Measurements from ENCODE around the gene KLHL18. TPM values are rescaled to one million over a fixed set of nuclear protein-coding genes. Genes with fewer than 3 reads are reported as not detected.

Gene KLHL18
- polyA plus RNA-seq, 1 experiment, result 25.5 TPM

DNA sequence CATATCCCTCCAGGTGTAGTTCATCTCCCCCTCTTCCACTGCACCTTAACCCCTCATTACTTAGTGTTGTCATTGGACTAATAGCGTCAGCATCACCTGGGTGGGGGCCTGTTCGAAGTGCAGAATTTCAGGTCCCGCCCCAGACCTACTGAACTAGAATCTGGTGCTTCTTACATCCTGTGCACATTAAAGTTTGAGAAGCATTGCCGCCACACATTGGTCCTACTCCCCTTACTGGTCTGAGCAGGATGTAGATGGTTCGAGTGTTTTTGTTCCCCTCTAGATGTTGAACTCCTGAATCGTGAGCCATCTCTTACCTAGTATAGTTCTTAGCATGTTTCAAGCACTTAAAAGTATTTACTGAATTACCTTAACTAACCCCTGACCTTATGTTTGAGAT, 13.2 kb downstream of the KLHL18 start:
- ChIA-PET CTCF (no interaction called here), POLR2A (no interaction called here)
- Histone ChIP-seq H3K27me3 (ENCODE audit: control insufficient read depth, insufficient read depth, low read length) (no peaks in the 10 kb centered on the region), H3K4me3 (ENCODE audit: low read depth, low read length) (no peak overlapping the region), H3K36me3 (ENCODE audit: control insufficient read depth, insufficient read depth, low read length) (no peaks in the 10 kb centered on the region)
- DNase-seq (ENCODE audit: low read depth), result no peak
- TF ChIP-seq, protein P1, sequence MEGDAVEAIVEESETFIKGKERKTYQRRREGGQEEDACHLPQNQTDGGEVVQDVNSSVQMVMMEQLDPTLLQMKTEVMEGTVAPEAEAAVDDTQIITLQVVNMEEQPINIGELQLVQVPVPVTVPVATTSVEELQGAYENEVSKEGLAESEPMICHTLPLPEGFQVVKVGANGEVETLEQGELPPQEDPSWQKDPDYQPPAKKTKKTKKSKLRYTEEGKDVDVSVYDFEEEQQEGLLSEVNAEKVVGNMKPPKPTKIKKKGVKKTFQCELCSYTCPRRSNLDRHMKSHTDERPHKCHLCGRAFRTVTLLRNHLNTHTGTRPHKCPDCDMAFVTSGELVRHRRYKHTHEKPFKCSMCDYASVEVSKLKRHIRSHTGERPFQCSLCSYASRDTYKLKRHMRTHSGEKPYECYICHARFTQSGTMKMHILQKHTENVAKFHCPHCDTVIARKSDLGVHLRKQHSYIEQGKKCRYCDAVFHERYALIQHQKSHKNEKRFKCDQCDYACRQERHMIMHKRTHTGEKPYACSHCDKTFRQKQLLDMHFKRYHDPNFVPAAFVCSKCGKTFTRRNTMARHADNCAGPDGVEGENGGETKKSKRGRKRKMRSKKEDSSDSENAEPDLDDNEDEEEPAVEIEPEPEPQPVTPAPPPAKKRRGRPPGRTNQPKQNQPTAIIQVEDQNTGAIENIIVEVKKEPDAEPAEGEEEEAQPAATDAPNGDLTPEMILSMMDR (IDR thresholded peaks at IDR 0.05; ENCODE audit: insufficient read depth, low read depth, low read length), result no peak

DNA sequence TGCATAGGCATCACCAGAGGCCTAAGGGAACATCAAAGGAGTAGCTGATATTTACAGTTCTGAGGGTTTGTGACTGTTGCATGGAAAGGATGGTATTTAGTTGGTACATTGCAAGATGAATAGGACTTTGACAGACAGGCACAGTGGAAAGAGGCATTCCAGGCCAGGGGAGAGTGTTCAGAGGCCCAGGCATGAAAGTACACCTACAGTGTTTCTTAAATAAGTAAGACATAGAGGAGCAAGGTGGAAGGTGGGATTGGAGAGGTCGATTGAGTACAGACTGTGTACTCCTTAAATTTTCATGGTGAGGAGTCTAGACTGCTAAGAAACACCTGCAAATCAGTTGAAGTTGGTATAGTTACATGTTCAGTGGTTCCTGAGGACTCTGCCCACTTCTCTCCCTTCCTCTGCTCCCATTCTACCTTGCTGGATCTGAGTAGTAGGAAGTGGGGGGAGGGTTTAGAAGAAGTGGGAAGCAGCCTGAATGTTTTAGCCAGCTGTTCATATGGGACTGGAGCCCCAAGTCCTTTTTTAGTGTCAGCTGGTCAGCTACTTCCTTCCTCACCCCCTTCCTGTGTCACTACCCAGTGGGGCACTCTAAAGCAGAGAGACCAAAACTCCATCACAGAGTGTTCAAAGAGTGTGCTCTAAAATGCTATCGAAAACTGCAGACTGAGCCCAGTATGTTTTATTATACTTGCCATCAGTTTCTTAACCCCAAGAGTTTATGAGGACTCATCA, 14.0 kb downstream of the KLHL18 start:
- H3K27me3 ChIP-seq (ENCODE audit: control insufficient read depth, insufficient read depth, low read length), result no peaks in the 10 kb centered on the region
- TF ChIP-seq, protein P1 (IDR thresholded peaks at IDR 0.05; ENCODE audit: insufficient read depth, low read depth, low read length), result no peak
- no peaks in the 10 kb centered on the region for H3K36me3 ChIP-seq (ENCODE audit: control insufficient read depth, insufficient read depth, low read length)
- no peak for DNase-seq (ENCODE audit: low read depth)
- CTCF ChIA-PET, result no interaction called here
- POLR2A ChIA-PET, result no interaction called here
- no peak overlapping the region for H3K4me3 ChIP-seq (ENCODE audit: low read depth, low read length)

DNA sequence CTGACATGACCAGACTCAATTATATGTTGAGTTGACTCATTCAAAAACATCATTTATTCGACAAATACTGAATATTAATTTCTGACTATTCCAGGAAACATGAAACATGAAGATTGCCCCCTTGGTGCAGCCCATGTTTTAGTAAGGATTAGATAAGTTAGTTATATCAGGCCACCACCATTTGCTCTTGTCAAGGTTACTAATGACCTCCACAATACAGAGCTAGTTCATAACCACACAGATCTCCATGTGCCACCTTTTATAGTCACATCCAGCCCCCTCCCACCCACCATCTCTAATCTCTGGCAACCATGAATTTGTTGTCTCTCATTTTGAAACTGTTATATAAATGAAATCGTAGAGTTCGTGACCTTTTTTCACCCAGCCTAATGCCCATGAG, 15.7 kb downstream of the KLHL18 start:
- Histone ChIP-seq H3K4me3 (ENCODE audit: low read depth, low read length) (no peak overlapping the region), H3K27me3 (ENCODE audit: control insufficient read depth, insufficient read depth, low read length) (no peaks in the 10 kb centered on the region), H3K36me3 (ENCODE audit: control insufficient read depth, insufficient read depth, low read length) (no peaks in the 10 kb centered on the region)
- ChIA-PET POLR2A (no interaction called here), CTCF (no interaction called here)
- TF ChIP-seq, protein P1 (IDR thresholded peaks at IDR 0.05; ENCODE audit: insufficient read depth, low read depth, low read length), result no peak
- no peak for DNase-seq (ENCODE audit: low read depth)

DNA sequence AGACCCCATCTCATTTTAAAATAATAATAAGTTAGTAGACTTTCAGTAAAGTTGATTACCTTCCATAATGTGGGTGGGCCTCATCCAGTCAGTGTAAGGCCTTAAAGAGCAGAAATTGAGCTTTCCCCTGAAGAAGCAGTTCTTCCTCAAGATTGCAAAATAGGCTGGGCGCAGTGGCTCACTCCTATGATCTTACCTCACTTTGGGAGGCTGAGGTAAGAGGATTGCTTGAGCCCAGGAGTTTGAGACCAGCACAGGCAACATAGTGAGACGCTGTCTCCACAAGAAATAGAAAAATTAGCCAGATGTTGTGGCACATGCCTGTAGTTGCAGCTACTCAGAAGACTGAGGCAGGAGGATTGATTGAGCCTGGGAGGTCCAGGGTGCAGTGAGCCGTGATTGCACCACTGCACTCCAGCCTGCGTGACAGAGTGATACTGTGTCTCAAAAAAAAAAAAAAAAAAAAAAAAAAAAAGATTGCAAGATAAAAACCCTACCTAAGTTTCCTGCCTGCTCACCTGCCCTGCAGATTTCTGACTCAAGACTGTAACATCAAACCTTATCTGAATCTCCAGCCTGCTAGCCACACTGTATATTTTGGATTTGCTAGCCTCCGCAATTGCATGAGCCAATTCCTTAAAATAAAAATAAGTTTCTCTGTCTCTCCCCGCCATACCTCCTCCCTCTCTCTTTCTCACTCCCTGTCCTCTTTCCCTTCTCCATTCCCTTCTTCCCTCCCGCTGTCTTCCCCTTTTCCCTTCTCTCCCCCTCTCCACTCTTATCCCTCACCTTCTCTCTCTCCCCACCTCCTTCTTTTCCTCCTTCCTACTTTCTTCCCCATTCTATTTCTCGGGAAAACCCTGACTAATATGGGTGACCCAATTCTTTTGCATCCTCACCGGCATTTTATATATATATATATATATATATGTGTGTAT, 16.9 kb downstream of the KLHL18 start:
- TF ChIP-seq, protein P1 (IDR thresholded peaks at IDR 0.05; ENCODE audit: insufficient read depth, low read depth, low read length), result no peak
- ChIA-PET CTCF (interaction anchor here (0.6 kb wide), 1 partner anchor 11 kb away, joined by 3 read pairs; no protein-coding TSS in a partner anchor), POLR2A (no interaction called here)
- no peak for DNase-seq (ENCODE audit: low read depth)
- Histone ChIP-seq H3K4me3 (ENCODE audit: low read depth, low read length) (no peak overlapping the region), H3K27me3 (ENCODE audit: control insufficient read depth, insufficient read depth, low read length) (no peaks in the 10 kb centered on the region), H3K36me3 (ENCODE audit: control insufficient read depth, insufficient read depth, low read length) (no peaks in the 10 kb centered on the region)

DNA sequence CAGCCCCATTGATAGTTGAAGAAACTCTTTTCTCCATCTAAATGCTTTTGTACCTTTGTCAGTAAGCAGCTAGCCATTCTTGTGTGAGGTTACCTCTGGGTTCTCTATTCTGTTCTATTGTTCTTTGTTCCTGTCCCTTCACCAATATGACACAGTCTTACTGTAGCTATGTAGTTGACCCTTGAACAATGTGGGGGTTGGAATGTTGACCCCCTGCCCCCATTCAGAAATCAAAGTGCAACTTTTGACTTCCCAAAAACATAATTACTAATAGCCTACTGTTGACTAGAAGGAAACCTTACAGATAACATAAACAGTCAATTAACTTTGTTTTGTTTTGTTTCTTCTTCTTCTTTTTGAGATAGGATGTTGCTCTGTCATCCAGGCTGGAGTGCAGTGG, 18.7 kb downstream of the KLHL18 start:
- TF ChIP-seq, protein P1 (IDR thresholded peaks at IDR 0.05; ENCODE audit: insufficient read depth, low read depth, low read length), result no peak
- no peaks in the 10 kb centered on the region for H3K36me3 ChIP-seq (ENCODE audit: control insufficient read depth, insufficient read depth, low read length)
- H3K27me3 ChIP-seq (ENCODE audit: control insufficient read depth, insufficient read depth, low read length), result no peaks in the 10 kb centered on the region
- H3K4me3 ChIP-seq (ENCODE audit: low read depth, low read length), result no peak overlapping the region
- ChIA-PET CTCF (interaction anchor here (1.9 kb wide), 1 partner anchor 10 kb away, joined by 5 read pairs; no protein-coding TSS in a partner anchor), POLR2A (no interaction called here)
- DNase-seq (ENCODE audit: low read depth), result no peak

Measured in BJ (cell line).